OCI-LY1 (cell line): Measurements from ENCODE around the gene AATK.
"Not testable (repeated sequence)": the region's sequence is repeated elsewhere in the genome, so short reads cannot be mapped to it uniquely, and the experiment has no call there.

ENCODE experiments used
- H2AFZ ChIP-seq: fragments of 200-600 bp; sonication (generic), shearing (Covaris generic); 2 replicates; pipeline ENCODE4 v1.6.0; 2014; ENCODE audit warnings: antibody characterized with exemption, mild to moderate bottlenecking, low read length
- H3F3A ChIP-seq: fragments of 200-600 bp; sonication (generic), shearing (Covaris generic); 2 replicates; pipeline ENCODE4 v1.6.0; 2014; ENCODE audit warnings: mild to moderate bottlenecking, antibody characterized with exemption, low read length, moderate library complexity; ENCODE audit not compliant: insufficient read depth
- H3K27ac ChIP-seq: fragments of 200-600 bp; sonication (generic); 2 replicates; pipeline ENCODE4 v1.5.1; 2014; ENCODE audit warnings: low read length, mixed run types, mild to moderate bottlenecking, low read depth; ENCODE audit not compliant: poor library complexity, severe bottlenecking
- H3K27me3 ChIP-seq: fragments of 200-600 bp; sonication (generic); 2 replicates; pipeline ENCODE4 v1.6.0; 2014; ENCODE audit warnings: antibody characterized with exemption, mild to moderate bottlenecking, low read length, moderate library complexity; ENCODE audit not compliant: insufficient read depth
- H3K36me3 ChIP-seq: fragments of 200-600 bp; sonication (generic); 2 replicates; pipeline ENCODE4 v1.6.1; 2014; ENCODE audit warnings: mild to moderate bottlenecking, antibody characterized with exemption, low read length, moderate library complexity, mixed read lengths; ENCODE audit not compliant: insufficient read depth
- H3K4me1 ChIP-seq: fragments of 200-600 bp; sonication (generic); 2 replicates; pipeline ENCODE4 v1.5.1; 2014; ENCODE audit warnings: mild to moderate bottlenecking, low read length, moderate library complexity; ENCODE audit not compliant: insufficient read depth, severe bottlenecking
- H3K4me2 ChIP-seq: fragments of 200-600 bp; sonication (generic), shearing (Covaris generic); 2 replicates; pipeline ENCODE4 v1.6.1; 2014; ENCODE audit warnings: low read length
- H3K4me3 ChIP-seq: fragments of 200-600 bp; sonication (generic); 2 replicates; pipeline ENCODE4 v1.5.1; 2014; ENCODE audit warnings: low read length, low read depth, mild to moderate bottlenecking, mixed read lengths; ENCODE audit not compliant: poor library complexity, severe bottlenecking
- H3K79me2 ChIP-seq: fragments of 200-600 bp; shearing (Covaris generic); 2 replicates; pipeline ENCODE4 v1.6.1; 2016; ENCODE audit warnings: mixed run types, low read length, mixed read lengths; ENCODE audit not compliant: insufficient read depth
- H3K9ac ChIP-seq: fragments of 200-600 bp; sonication (generic), shearing (Covaris generic); 2 replicates; pipeline ENCODE4 v1.6.1; 2014; ENCODE audit warnings: mild to moderate bottlenecking, low read length, mixed read lengths
- H3K9me2 ChIP-seq: fragments of 200-600 bp; sonication (generic), shearing (Covaris generic); 2 replicates; pipeline ENCODE4 v1.6.1; 2014; ENCODE audit warnings: low read depth, mild to moderate bottlenecking, low read length, mixed read lengths
- H3K9me3 ChIP-seq: fragments of 200-600 bp; shearing (Covaris generic); 2 replicates; pipeline ENCODE4 v1.6.1; 2014; ENCODE audit warnings: low read length, mixed read lengths
- H4K20me1 ChIP-seq: fragments of 200-600 bp; sonication (generic), shearing (Covaris generic); 2 replicates; pipeline ENCODE4 v1.6.0; 2016; ENCODE audit warnings: mild to moderate bottlenecking, low read length; ENCODE audit not compliant: insufficient read depth
- CTCF ChIP-seq: fragments of 200-600 bp; sonication (generic), shearing (Covaris generic); IDR thresholded peaks from 2 replicates; pipeline ENCODE4 v1.5.1; 2017; ENCODE audit warnings: mild to moderate bottlenecking, antibody characterized with exemption, low read length, moderate library complexity, mixed read lengths
- EZH2 ChIP-seq: fragments of 200-600 bp; sonication (generic), shearing (Covaris generic); IDR thresholded peaks from 2 replicates; pipeline ENCODE4 v1.8.0; 2017; ENCODE audit warnings: borderline replicate concordance, mixed run types, mild to moderate bottlenecking, antibody characterized with exemption, low read length, moderate library complexity, mixed read lengths

The AATK gene

GRCh38 chr17:81081222-81082176, 84.5 kb downstream of the AATK start:
- no peaks in the 10 kb centered on the region for H3F3A ChIP-seq
- no peak overlapping the region for H3K4me2 ChIP-seq
- H4K20me1 ChIP-seq: no peaks in the 10 kb centered on the region
- H3K4me3 ChIP-seq: no peak overlapping the region
- no peak overlapping the region for H2AFZ ChIP-seq
- H3K9me3 ChIP-seq: no peaks in the 10 kb centered on the region
- H3K9ac ChIP-seq: no peak overlapping the region
- no peaks in the 10 kb centered on the region for H3K27me3 ChIP-seq
- H3K79me2 ChIP-seq: no peaks in the 10 kb centered on the region
- no peak overlapping the region for H3K27ac ChIP-seq
- H3K36me3 ChIP-seq: no peaks in the 10 kb centered on the region
- TF ChIP-seq EZH2: no peak
- no peak for TF ChIP-seq CTCF
- no peaks in the 10 kb centered on the region for H3K9me2 ChIP-seq
- H3K4me1 ChIP-seq: no peaks in the 10 kb centered on the region

GRCh38 chr17:81080019-81080418, 86.0 kb downstream of the AATK start:
- Histone ChIP-seq H3K27ac (no peak overlapping the region), H3K9me3 (no peaks in the 10 kb centered on the region), H2AFZ (no peak overlapping the region), H3K4me2 (no peak overlapping the region), H3F3A (no peaks in the 10 kb centered on the region), H3K4me1 (no peaks in the 10 kb centered on the region), H4K20me1 (no peaks in the 10 kb centered on the region), H3K9me2 (no peaks in the 10 kb centered on the region), H3K27me3 (no peaks in the 10 kb centered on the region), H3K36me3 (no peaks in the 10 kb centered on the region), H3K4me3 (no peak overlapping the region), H3K9ac (no peak overlapping the region), H3K79me2 (no peaks in the 10 kb centered on the region)
- TF ChIP-seq CTCF (no peak), EZH2 (no peak)

- not testable (repeated sequence) for H3K27me3 ChIP-seq, H3K4me1 ChIP-seq, H3K79me2 ChIP-seq, H3K9ac ChIP-seq, H2AFZ ChIP-seq, H3K27ac ChIP-seq, H4K20me1 ChIP-seq, H3F3A ChIP-seq, H3K4me3 ChIP-seq, H3K4me2 ChIP-seq, H3K9me2 ChIP-seq, H3K9me3 ChIP-seq, H3K36me3 ChIP-seq
Observed at GRCh38 chr17:81078026-81078913, 87.8 kb downstream of the AATK start.
